Activated naive CD4-positive, alpha-beta T cell treated with anti-CD3 and anti-CD28 coated beads for 36 hours (primary cell): ENCODE measurements around the gene ASB11. TPM values are rescaled to one million over a fixed set of nuclear protein-coding genes. Genes with fewer than 3 reads are reported as not detected.
"Not testable (repeated sequence)": the region's sequence is repeated elsewhere in the genome, so short reads cannot be mapped to it uniquely, and the experiment has no call there.

Source experiments
- CTCF ChIA-PET: fragments of 350-600 bp; sonication (Branson Sonifier 250); formaldehyde crosslinking; loops from one replicate; lab custom pipeline; 2021; ENCODE audit warnings: antibody characterized with exemption; lab: Charles Lee
- DNase-seq: peaks from one replicate; pipeline ENCODE4 v3.0.0-alpha.2; 2020
- H3K27ac Mint-ChIP-seq: one replicate; pipeline ENCODE4 v1.8.0; 2021; ENCODE audit warnings: mild to moderate bottlenecking, mixed read lengths
- H3K27me3 Mint-ChIP-seq: one replicate; pipeline ENCODE4 v1.8.0; 2021; ENCODE audit warnings: low read depth, mixed read lengths
- H3K36me3 Mint-ChIP-seq: one replicate; pipeline ENCODE4 v1.8.0; 2021; ENCODE audit warnings: low read depth, mixed read lengths
- H3K4me1 Mint-ChIP-seq: one replicate; pipeline ENCODE4 v1.8.0; 2021; ENCODE audit warnings: low read depth, mixed read lengths
- H3K4me3 Mint-ChIP-seq: one replicate; pipeline ENCODE4 v1.8.0; 2021; ENCODE audit warnings: mild to moderate bottlenecking, moderate library complexity, mixed read lengths
- H3K9me3 Mint-ChIP-seq: one replicate; pipeline ENCODE4 v1.8.0; 2021; ENCODE audit warnings: mixed read lengths
- intact Hi-C: fragments of 100-400 bp; cut with micrococcal nuclease; formaldehyde crosslinking; loops from one replicate; pipeline ENCODE4 v1.15.1; 2023
- total RNA-seq, 2 experiments: library from RNA; stranded (reverse); gene quantifications; one replicate each; pipeline ENCODE4 v1.2.3, GENCODE V29; 2021

Gene ASB11
- total RNA-seq, 2 experiments from 2014 or later: not detected

- Mint-ChIP-seq H3K4me1 (no peaks in the 10 kb centered on the region), H3K27me3 (no peaks in the 10 kb centered on the region), H3K4me3 (no peak overlapping the region), H3K36me3 (no peaks in the 10 kb centered on the region), H3K9me3 (no peaks in the 10 kb centered on the region), H3K27ac (no peak overlapping the region)
- CTCF ChIA-PET: interaction anchor here (0.7 to 2.9 kb wide), 7 partner anchors 10 to 395 kb away, joined by 3 to 7 read pairs (median 3); no protein-coding TSS in a partner anchor
- intact Hi-C loops: loop anchor here (1.0 kb wide), 1 partner anchor 168 kb away; no protein-coding TSS in a partner anchor
- DNase-seq: no peak
Observed at GRCh38 chrX:15299941-15300851, 15.2 kb downstream of the ASB11 start.

GRCh38 chrX:15298780-15299179 is 16.7 kb downstream of the ASB11 start:
- no peaks in the 10 kb centered on the region for H3K9me3 Mint-ChIP-seq
- no peak overlapping the region for H3K4me3 Mint-ChIP-seq
- no peaks in the 10 kb centered on the region for H3K36me3 Mint-ChIP-seq
- H3K4me1 Mint-ChIP-seq: no peaks in the 10 kb centered on the region
- no peak for DNase-seq
- H3K27me3 Mint-ChIP-seq: no peaks in the 10 kb centered on the region
- CTCF ChIA-PET: interaction anchor here (2.9 kb wide), 1 partner anchor 169 kb away, joined by 7 read pairs; no protein-coding TSS in a partner anchor
- intact Hi-C loops: no loop called here
- H3K27ac Mint-ChIP-seq: no peak overlapping the region

GRCh38 chrX:15298201-15298600 is 17.2 kb downstream of the ASB11 start:
- intact Hi-C loops: no loop called here
- no peak overlapping the region for H3K4me3 Mint-ChIP-seq
- no peak for DNase-seq
- H3K27ac Mint-ChIP-seq: no peak overlapping the region
- H3K36me3 Mint-ChIP-seq: no peaks in the 10 kb centered on the region
- no peaks in the 10 kb centered on the region for H3K27me3 Mint-ChIP-seq
- H3K9me3 Mint-ChIP-seq: no peaks in the 10 kb centered on the region
- no peaks in the 10 kb centered on the region for H3K4me1 Mint-ChIP-seq
- CTCF ChIA-PET: no interaction called here

GRCh38 chrX:15293451-15293850 is 22.0 kb downstream of the ASB11 start:
- Mint-ChIP-seq H3K36me3 (no peaks in the 10 kb centered on the region), H3K27me3 (no peaks in the 10 kb centered on the region), H3K9me3 (no peaks in the 10 kb centered on the region), H3K4me1 (no peaks in the 10 kb centered on the region), H3K27ac (no peak overlapping the region), H3K4me3 (no peak overlapping the region)
- CTCF ChIA-PET: no interaction called here
- intact Hi-C loops: no loop called here
- no peak for DNase-seq

DNA sequence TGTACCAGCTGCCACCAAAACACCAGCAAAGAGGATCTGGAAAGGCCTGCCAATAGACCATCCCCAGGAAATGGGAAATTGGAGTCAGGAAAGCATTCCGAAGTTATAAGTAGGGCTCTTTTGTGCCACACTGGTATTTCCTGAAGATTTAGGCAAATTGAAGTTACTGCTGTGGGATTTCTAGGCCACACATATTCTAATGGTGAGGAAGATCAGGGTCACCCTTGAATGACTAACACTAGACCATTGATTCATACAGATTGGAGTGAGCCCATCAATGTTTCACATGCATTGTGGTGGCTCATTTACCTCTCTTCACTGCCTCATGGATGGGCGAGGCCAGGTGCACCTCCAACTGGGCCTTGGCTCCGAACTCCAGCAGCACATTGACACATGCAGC is 22.6 kb downstream of the ASB11 start:
- Mint-ChIP-seq H3K27ac (no peak overlapping the region), H3K36me3 (no peaks in the 10 kb centered on the region), H3K27me3 (no peaks in the 10 kb centered on the region), H3K4me1 (no peaks in the 10 kb centered on the region), H3K4me3 (no peak overlapping the region), H3K9me3 (no peaks in the 10 kb centered on the region)
- intact Hi-C loops: no loop called here
- CTCF ChIA-PET: no interaction called here
- DNase-seq: no peak

DNA sequence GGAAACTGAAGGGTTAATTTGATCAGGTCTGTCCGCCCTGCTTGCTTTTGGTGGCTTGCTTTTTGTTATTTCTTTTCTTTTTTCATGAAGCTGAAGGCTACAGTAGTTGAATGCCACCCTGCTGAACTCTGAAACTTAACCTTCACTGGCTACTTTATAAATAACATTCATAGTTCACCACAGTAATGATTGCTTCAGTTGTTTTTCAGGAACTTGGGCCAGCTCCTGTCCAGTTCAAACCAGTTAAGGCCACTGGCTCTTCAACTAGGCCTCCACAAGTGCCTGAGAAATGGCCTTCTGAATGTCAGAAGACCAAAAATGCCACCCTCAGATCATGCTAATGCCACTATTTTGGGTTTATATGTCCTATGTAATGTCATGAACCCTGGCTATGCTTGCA is 37.8 kb downstream of the ASB11 start:
- no peak for DNase-seq
- H3K9me3 Mint-ChIP-seq: no peaks in the 10 kb centered on the region
- intact Hi-C loops: no loop called here
- H3K27ac Mint-ChIP-seq: no peak overlapping the region
- H3K27me3 Mint-ChIP-seq: peaks cover 3% of the 10 kb centered on the region
- H3K4me1 Mint-ChIP-seq: no peaks in the 10 kb centered on the region
- H3K4me3 Mint-ChIP-seq: no peak overlapping the region
- CTCF ChIA-PET: no interaction called here
- no peaks in the 10 kb centered on the region for H3K36me3 Mint-ChIP-seq

- H3K36me3 Mint-ChIP-seq: no peaks in the 10 kb centered on the region
- intact Hi-C loops: no loop called here
- H3K27me3 Mint-ChIP-seq: no peaks in the 10 kb centered on the region
- no peak for DNase-seq
- peaks cover 5% of the 10 kb centered on the region for H3K4me1 Mint-ChIP-seq
- H3K27ac Mint-ChIP-seq: no peak overlapping the region
- no peak overlapping the region for H3K4me3 Mint-ChIP-seq
- CTCF ChIA-PET: no interaction called here
- H3K9me3 Mint-ChIP-seq: no peaks in the 10 kb centered on the region
Observed at GRCh38 chrX:15274946-15275345, 40.5 kb downstream of the ASB11 start.

DNA sequence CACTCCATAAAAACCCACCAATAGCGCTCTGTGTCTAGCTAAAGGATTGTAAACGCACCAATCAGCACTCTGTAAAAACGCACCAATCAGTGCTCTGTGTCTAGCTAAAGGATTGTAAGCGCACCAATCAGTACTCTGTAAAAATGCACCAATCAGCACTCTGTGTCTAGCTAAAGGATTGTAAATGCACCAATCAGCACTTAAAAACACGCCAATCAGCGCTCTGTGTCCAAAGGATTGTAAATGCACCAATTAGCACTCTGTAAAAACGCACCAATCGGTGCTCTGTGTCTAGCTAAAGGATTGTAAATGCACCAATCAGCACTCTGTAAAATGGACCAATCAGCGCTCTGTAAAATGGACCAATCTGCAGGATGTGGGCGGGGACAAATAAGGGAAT is 42.2 kb downstream of the ASB11 start:
- H3K9me3 Mint-ChIP-seq, H3K27me3 Mint-ChIP-seq, H3K4me3 Mint-ChIP-seq, DNase-seq, intact Hi-C loops, H3K36me3 Mint-ChIP-seq, H3K27ac Mint-ChIP-seq: not testable (repeated sequence)
- CTCF ChIA-PET: interaction anchor here (0.5 kb wide), 1 partner anchor 1419 kb away, joined by 5 read pairs; no protein-coding TSS in a partner anchor
- H3K4me1 Mint-ChIP-seq: peaks cover 11% of the 10 kb centered on the region

DNA sequence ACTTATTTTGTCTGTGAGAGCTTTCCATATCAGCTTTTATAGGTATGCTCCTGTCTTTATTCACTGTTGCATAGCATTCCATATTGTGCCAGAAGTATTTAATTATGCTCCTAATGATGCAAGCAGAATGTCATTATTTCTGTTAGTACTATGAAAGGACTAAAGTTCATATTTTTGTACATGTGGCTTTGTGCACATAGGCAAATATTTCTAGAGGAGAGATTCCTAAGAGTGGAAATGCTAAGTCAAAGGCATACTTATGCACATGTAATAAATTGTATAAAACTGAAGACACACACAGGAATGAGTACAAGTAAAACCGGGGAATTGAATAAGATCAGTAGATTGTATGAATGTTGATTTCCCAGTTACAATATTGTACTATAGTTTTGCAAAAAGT is 43.7 kb downstream of the ASB11 start:
- Mint-ChIP-seq H3K27ac (no peak overlapping the region), H3K36me3 (no peaks in the 10 kb centered on the region), H3K4me3 (no peak overlapping the region), H3K4me1 (peaks cover 11% of the 10 kb centered on the region), H3K9me3 (no peaks in the 10 kb centered on the region), H3K27me3 (no peaks in the 10 kb centered on the region)
- CTCF ChIA-PET: no interaction called here
- no peak for DNase-seq
- intact Hi-C loops: no loop called here

DNA sequence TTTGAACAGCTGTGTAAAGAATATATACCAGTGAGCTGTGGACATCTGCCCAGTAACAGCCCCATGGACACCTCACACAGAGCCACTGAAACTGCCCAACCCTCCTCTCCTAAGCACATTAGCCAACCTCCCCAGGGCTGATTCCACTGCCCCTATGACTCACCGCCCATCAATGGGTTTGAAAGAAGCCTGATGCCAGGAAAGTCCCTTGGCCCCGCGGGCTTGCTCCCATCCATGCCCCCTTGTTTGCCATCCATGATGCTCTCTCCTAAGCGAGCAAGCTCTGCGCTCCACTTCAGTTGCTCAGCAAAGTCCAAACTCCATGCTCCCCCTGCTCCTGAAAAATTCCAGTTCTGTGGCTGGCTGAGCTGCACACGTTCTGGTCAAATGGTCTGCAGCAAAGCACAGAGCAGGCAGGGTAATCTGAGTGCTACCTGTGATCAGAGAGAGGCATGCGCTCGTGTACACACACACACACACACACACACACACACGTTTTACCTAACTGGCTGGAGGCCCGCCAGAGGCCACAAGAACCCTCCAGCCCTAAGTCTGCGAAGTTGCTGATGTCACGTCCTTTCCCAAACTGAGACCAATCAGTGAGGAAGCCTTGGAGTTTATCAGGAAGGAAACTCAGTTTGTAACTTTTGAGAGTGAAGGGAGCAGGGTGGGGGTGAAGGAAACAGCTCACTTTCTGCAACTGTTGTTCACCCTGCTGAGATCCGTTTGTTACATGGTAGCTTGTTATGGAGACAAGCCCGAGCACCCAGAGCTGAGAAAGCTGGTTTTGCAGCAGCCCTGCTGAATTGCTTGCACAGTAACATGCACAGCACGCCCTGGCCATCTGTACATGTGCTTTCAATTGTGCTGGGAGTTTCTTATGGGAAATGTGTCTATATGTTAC is 45.6 kb downstream of the ASB11 start, which contains the start of gene ASB9:
ASB9 (minus strand) TSS at position 466 of the 904 bp plus-strand sequence; CDS start at position 257, 209 bp downstream.
- Mint-ChIP-seq H3K36me3 (no peaks in the 10 kb centered on the region), H3K4me3 (peak within 1 kb of the TSS; percentile 38), H3K9me3 (no peaks in the 10 kb centered on the region), H3K4me1 (peaks cover 11% of the 10 kb centered on the region), H3K27ac (no peak within 1 kb of the TSS), H3K27me3 (no peaks in the 10 kb centered on the region)
- CTCF ChIA-PET: no interaction called here
- DNase-seq: peak; percentile 35
- intact Hi-C loops: no loop called here

DNA sequence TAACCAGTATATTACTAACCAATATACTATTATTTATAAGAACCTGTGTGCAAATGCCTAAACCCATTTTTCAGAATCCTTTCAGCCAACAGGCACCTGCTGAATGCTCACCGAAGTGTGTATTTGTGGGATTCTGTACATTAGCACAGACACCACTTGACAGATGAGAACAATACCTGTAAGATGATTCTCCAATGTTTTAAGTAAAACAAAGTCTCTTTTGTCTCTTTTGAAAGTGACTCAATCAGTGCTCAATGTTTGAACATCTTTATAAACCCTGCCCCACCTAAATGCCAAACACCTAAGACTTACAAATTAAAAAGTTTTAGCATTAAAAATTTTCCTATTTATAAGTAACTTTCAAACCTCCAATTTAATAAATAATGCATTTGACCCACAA is 46.3 kb downstream of the ASB11 start:
- Mint-ChIP-seq H3K4me1 (peaks cover 11% of the 10 kb centered on the region), H3K9me3 (no peaks in the 10 kb centered on the region), H3K27ac (no peak overlapping the region), H3K36me3 (no peaks in the 10 kb centered on the region), H3K27me3 (no peaks in the 10 kb centered on the region), H3K4me3 (no peak overlapping the region)
- DNase-seq: no peak
- CTCF ChIA-PET: no interaction called here
- intact Hi-C loops: no loop called here

- Mint-ChIP-seq H3K4me1 (no peaks in the 10 kb centered on the region), H3K4me3 (no peak overlapping the region), H3K9me3 (no peaks in the 10 kb centered on the region), H3K27me3 (no peaks in the 10 kb centered on the region), H3K36me3 (no peaks in the 10 kb centered on the region), H3K27ac (no peak overlapping the region)
- CTCF ChIA-PET: interaction anchor here (0.6 kb wide), 1 partner anchor 121 kb away, joined by 3 read pairs; no protein-coding TSS in a partner anchor
- no peak for DNase-seq
- intact Hi-C loops: no loop called here
Observed at GRCh38 chrX:15254852-15255251, 60.6 kb downstream of the ASB11 start.
